Kidney tubule cell (primary cell): Measurements from ENCODE around the gene RBMS3.

ENCODE experiments used
- DNase-seq: peaks from one replicate; pipeline ENCODE4 v3.0.0-alpha.2; 2018; ENCODE audit warnings: low spot score

RBMS3 gene

DNA sequence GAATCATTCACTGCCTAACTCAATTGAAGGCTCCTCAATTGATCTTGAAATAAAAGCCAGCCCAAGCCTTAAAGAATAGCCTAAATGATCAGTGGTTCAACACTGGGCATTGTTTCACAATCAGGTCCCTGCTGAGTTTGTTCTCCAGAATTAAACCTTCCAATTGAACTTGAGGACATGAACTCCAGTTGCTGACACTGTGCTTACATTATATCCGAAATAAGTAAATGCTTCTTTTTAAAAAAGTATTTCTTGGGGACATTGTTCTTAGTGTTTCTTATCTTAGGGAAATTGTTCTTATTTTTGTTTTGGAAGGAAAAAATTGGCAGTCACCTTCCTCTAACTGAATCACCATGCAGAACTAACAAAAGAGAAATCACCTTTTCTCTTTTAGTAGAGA, 450.2 kb downstream of the RBMS3 start:
- no peak for DNase-seq

DNA sequence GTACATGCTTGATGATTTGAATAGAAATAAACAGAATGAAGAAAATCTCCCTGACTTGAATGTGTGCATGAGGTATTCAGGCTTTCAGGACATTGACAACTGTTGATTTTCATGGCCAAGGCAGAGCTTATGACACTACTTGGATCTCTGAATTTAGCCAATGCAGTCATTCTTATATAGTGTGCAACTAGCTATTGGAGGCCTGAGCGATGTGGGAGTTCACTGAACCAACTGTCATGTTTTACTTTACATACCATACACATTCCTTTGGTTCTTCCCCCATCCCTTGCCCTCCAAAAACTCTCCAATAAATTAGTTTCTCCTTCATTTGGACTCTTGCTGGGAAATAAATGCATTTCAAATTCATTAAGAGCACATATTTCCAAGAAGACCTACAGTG, 460.4 kb downstream of the RBMS3 start:
- no peak for DNase-seq

DNA sequence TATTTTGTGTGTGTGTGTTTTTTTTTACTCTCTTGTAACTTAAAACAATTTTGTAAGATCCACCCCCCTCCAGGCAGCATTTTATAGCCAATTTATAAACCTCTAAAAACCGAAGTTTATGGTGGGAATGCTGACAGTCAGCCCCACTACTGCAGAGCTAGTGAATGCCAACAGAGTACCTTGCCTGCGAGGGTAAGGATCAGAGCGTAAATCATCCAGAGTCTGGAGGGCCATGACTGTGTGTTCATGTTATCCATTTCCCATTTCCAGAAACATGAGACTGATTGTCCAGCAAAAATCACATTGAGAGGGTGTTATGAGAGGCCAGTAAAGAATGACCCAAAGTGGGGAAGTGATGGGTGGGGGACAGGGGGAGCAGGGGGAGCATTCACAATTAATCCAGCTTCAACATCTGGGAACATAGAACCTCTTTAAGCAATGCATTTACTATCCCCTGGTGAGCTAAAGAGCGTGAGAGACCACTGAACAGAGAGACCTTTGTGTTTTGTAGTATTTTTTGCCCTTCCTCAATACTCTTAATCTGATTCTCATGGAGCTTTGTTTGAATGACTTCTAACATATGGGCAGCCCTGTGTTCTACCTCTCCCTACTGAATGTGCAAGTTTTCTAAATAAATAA, 464.5 kb downstream of the RBMS3 start:
- DNase-seq, result no peak

DNA sequence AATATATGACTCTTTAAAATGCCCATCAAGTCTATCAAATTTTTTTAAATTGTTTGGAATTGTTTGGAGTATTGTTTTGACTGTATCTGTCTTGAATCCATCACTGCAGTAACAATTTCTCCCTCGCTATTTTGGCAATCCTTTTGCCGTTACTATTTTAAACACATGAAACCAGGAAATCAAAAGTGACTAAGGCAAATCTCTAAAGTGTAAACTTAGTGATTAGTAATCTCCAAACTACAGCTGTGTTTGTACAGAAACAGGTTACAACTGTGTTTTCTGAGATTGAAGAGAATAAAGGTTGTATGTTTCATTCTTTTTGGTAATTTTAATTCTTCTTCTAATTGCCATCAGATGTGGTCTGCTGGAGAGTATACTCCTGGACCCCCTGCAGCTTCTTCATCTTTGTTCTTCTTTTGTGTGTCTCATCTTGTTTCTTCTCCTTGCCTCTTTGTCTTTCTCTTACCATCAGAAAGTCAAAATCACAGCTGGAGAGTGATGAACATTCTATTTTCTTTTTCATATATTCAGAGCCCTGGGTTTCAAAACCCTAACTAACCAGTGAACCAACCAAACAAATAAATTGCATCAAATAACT, 465.4 kb downstream of the RBMS3 start:
- no peak for DNase-seq

DNA sequence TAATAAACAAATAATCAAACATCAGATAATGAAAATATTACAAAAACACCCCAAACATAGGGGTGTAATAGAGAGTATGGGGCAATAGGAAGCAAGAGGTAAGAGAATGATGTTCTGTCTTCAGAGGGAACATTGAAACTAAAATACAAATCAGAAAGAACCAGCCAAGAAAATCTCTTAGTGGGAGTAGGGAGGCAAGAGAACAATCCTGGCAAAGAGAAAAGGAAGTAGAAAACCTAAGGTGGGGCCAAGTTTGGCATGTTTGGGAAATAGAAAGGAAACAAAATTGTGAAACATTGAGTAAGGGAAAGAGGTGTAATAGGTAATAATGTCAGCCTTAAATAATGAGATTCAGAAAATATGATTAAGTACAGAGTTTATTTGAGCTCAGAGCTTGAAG, 467.1 kb downstream of the RBMS3 start:
- DNase-seq, result no peak

DNA sequence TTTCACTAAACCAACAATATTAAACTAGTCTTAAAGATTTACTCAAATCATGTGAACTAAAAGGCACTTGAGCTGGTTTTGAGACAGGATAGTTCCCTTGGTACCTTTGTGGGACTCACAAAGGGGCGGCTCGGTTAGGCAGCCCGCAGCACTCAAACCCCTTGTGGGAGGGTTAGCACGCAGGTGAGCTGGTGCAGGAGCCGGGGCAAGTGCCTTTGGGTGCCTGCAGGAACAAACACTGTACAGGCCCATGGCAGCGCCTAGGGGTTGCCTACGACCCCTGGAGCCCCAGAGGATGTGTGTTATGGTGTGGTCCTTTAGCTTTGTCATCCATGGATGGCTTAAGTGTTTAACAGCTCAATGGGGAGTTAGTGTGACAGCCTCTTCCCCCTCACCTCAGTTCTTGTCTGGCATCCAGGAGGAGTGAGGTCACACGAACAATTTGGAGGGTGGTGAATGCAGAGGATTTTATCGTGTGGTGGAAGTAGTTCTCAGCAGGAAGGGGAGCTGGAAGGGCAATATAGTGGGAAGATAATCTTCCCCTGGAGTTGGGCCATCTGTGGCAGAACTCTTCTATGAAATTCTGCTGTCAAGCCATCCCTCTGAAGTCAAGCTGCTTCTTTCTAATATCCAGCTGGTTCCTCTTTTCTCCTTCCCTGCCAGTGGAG, 470.9 kb downstream of the RBMS3 start:
- DNase-seq, result peak; percentile 4

DNA sequence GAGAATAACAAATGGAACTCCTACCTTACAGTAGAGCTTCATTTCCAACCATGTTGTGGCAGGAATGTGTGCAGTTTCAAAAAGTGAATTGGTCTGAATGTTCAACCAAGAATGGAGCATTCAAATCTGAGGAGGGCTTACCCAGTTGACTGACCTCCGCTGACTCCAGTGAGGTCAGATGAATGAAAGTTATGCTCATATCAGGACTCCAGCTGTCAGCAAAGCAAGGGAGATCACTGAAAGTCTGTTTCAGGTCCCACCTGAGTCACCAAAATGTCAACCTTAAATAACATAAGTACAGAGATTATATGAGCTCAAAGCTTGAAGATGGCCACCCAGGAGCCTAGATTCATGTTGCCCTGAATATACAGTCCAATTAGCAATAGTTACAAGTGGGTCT, 473.5 kb downstream of the RBMS3 start:
- DNase-seq, result no peak

DNA sequence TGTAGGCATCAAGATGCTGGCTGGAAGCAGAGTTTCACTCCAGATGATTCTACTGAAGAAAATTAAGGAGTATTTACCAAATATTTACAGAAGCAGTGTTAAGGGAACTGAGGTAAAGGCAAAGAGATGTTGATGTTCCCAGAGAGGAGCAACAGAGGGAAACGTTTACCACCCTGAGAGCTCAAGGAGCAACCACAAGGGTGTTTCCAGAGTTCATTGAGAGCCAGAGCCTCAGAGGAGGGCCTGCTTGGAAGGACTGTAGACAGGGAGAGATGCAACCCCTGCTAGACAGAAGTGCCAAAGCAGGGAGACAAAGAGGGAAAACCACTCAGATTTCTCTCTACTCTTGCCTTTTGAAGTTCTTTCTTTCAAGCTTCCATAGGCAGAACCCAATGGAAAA, 474.5 kb downstream of the RBMS3 start:
- DNase-seq, result no peak

DNA sequence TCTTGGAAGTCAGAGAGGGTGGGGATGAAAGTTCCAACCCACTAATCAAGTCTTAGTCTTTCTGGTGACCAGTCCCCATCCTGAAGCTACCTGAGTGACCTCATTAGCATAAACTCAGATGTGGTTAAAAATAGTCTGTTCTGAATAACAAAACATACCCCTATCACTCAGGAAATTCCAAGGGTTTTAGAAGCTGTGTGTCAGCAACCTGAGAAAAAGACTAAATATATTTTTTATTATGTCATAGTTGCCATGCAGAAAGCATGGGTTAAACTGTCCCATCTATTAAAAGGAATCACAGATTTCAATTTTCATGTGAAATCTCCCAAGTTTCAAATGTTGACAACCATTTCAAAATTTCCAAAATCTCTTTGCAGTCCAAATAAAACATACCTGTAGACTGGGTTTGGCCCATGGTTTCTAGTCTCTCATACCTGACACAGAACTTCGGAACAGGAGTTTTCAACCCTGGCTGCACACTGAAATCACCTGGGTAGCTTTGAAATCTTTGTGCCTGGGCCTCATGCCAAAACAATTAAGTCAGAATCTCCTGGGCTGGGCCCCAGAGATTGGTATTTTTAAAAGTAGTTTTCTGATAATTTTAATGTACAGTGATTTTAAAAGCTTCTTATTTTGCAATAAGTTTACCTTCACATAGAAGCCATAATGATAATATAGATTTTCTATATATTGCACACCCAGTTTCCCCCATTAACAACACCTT, 476.3 kb downstream of the RBMS3 start:
- DNase-seq, result peak; percentile 92

DNA sequence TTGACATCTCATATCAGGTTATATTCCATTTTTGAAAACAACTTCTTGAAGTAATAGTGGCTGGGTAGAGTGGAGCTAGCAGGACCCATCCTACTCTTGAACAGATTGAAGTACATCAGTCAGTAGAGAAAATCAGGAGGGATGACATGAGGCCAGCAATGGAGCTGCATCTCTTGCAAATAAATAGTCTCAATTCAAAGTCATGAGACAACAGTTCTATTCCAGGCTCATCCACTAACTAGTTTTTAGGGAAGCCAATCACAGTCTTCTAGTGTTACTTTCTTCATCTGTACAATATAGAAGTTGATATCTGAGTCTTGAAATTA, 477.2 kb downstream of the RBMS3 start:
- DNase-seq, result no peak

DNA sequence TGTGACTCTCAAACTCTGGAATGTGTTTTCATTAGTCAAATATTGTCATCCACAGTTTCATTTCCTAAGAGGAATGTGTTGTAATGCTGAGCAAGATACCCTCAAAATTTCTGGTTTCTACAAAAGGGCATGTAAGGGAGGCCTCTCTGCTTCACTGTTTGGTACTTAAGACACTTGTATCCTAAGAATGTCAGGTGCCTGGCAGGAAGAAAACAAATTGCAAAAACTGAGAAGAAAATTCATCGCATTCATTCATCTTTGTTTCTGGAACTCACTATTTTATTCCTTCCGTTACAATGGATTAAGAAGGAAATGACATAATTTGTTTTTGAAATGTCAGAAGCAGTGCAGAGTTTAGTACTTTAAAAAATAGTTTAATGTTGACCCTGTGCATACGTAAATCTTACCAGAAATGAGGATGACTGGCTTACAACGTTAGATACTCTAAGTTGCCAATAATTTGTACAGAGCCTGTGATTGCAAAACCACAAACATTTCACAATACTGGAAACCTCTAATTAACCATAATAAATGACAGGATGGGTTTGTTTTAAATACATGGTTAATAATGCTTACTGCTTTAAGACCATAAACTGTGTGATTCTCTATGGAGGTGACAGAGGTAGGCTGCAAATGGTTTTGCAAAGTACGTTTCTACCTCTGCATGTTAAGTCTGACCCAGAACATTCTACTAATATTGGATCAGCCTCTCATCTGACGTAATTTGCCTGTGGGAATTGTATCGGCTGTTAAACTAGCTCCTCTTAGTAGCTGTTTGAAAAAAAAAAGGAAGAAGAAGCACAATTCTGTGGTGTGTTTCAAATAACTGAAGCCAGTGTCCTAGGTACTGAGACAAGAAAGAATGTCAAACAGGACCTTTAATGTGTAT, 477.8 kb downstream of the RBMS3 start:
- DNase-seq, result peak; percentile 87

DNA sequence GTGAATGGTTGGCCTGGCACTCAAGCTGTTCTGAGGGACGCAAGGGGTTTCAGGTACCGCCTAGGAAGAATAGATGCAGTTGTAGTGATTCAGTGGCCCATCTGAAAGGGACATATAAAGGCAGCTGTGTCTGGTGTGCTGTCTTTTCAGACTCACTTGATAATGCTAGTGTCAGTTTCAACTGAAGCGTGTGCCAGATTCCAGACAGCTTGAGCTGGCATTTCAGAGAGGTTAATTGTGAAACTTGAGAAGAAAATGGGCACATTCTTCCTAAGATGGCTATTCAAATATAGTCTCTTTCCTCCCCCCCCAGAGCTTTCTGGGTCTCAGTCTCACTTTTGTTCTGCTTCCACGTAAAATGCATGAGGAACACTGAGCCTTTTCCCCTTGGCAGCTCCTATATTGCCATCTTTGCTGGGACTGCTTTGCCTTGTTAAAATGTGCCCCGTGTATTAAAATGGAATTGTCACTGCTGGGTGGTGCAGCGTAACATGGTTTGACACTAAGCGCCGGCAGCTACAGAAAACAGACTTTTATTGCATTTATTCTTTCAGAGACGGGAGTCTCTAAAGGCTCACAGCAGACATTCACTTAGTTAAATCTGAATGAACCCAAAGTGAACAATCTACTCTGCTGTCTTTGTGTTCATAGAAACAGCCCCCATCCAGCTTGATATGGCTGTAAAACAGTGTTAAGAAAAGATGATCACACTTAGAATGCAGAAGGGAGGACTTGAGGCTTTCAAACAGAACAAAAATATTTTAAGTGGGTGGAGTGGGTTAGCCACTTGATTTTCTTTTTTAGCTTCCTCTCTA, 478.7 kb downstream of the RBMS3 start:
- peak; percentile 69 for DNase-seq

DNA sequence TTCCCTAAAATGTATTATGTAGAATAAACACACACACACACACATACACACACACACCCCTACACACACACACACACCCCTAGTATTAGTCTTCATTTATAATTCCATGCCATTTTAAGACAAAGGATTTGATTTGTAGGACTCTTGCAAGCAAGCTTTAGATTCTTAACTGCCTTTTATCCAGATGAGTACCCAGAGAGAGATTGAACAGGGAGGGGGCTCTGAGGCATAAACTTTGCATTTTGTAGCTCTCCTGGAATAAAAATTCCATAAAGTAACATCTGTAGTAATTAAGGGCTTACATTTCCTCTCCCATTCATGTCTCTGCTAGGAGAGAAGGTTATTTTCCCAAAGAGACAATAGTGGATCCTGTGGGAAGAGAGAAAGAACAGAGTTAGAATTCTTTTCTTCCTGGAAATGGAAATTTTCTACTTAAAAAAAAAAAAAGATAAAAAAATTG, 479.4 kb downstream of the RBMS3 start:
- no peak for DNase-seq

DNA sequence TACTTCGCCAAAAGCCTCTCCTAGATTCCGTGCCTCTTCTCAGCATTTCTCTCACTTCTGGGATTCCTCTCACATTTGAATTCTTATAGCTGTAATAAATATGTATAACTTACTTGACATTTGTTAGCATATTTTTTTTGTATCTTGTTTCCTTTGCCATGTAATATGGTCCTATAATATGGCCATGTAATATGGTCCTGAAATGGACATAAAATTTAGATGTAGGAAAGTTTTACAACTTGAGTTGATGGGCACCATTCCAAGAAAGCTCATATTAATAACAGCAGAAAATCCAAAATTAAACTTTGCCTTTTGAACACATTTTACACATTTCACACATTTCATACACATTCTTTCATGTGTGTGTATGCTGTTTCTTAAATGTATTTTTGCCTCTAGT, 480.6 kb downstream of the RBMS3 start:
- DNase-seq, result no peak

DNA sequence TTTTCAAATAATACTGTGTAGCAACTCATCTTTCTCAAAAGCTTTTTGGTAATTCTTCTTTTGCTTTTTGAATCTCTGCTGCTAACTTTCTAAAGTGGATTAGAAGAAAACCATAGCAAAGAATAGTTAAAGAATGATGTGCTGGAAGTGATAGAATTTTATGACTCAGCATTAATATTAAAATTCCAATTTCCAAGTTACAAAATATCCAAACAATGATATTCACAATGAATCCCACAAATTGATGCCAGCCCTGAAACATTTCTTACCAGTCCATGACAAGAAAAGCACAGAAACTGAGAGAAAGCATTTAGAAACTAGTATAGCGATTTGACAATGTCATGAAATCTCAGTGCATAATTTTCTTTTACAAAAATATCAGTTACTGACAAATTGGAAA, 482.2 kb downstream of the RBMS3 start:
- no peak for DNase-seq

DNA sequence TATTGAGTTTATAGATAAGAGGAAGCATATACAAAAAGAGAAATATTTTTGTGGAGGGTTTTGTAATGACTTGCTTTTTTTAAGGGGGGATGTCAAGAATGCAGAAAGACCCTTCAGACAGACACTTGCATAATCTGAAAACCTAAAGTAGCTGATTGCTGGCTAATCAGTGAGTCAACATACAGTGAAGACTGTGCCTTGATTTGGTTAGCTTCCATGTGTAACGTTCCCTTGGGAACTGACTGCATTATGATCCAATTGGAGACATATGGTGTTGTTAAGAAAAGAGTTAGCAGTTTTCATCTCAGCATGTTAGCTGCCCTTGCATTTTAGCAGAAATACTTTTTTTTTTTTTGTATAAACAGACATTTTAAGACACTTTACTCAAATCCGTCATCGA, 483.2 kb downstream of the RBMS3 start:
- DNase-seq, result no peak

DNA sequence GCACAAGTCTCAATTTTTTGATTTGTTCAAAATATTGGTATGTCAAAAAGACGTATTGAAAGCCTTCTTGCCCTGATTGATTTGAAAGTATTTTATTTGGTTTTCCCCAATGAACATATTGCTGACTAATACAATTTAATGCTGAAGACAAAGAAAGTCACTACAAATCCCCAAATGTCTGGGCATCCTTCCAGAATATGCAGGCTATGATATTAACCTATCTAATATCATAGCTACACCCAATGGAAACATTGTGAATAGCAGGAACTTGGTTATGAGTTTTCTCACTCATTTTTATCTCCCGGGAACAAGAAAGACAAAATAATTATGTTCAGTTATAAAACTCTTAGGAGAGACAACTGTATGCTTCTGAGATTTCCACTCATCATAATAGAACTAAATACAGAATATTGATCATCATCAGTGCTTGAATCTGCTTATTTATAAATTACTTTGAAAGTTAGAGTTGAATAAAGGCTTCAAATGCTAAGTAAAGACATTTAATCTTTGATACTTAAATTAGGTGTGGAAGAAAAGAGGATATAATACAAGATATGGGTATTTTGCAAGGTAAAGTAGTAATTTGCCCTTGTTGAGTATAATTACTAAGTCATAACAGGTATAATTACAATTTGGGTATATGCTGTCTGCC, 483.9 kb downstream of the RBMS3 start:
- DNase-seq, result peak; percentile 66

DNA sequence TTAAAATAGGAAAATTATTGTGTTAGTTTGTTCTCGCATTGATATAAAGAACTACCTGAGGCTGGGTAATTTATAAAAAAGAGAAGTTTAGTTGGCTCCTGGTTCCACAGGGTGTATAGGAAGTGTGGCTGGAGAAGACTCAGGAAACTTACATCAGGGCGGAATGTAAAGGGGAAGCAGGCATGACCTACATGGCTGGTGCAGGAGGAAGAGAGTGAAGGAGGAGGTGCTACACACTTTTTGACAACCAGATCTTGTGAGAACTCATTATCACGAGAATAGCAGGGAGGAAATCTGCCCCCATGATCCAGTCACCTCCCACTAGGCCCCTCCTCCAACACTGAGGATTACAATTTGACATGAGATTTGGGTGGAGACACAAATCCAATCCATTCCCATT, 490.7 kb downstream of the RBMS3 start:
- DNase-seq, result no peak

DNA sequence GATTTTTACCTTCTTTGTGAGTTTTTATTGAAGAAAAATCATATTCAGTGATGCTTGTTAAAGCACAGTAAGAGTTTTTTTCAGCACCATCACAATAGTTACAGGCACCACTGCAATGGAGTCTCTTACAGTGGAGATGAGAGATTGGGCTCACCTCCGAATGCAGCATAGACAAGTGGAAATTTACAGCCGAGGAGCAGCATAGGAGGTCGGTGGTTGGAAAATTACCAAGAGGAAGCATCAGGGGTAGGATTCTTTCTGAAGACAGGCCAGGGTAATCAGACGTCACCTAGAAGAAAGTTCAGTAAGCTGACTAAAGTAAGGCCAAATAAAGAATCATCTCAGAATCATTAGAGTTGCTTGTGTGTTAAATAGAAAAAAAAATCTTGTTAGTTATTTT, 491.6 kb downstream of the RBMS3 start:
- DNase-seq, result no peak

DNA sequence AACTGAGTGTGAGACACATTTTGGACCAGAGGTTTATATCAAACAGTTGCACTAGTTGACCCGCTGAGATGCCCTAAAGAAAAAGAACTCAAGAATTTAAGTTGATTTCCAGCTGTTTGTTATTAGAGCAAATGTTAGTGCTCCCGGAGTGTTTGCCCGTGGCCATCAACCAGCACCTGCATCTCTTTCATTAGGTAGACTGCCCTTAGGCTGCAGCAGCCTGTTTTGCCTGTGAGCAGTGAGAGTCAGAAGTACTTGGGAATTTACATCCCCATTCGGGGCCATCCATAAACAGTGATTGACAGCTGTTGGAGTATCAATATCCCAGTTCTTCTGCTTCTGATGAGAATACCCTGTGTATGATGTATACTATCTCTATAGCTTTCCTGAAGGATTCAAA, 492.6 kb downstream of the RBMS3 start:
- no peak for DNase-seq

DNA sequence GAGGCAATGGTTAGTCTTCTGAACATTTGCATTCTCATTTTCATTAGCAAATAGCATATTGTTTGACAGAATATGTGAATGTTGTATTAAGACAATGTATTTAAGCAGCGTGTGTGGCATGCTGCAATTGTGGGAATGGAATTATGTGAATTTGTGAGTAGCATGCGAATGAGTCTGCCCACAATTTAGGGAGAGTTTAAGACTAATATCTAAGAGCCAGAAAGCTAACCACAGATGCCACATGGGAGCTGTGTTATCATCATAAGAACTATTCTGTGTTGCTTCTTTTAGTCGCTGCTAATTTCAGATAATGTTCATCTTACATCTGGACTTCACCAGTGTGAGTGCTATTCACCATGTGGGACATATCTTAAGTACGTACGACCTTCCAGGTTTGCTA, 494.5 kb downstream of the RBMS3 start:
- DNase-seq, result no peak
